Right atrium auricular region (tissue), 2 donors: ENCODE results near the gene JHY. TPM values are rescaled to one million over a fixed set of nuclear protein-coding genes. Genes with fewer than 3 reads are reported as not detected.

Experiments used
- DNase-seq: peaks from one replicate; pipeline ENCODE4 v3.0.0-alpha.2; 2019; ENCODE audit warnings: low spot score
- H3K27ac ChIP-seq, 2 donors: fragments of 200-600 bp; sonication (generic); 1 replicate in 1 of 2; 2 replicates in 1 of 2; pipeline ENCODE4 v1.5.1; 2016 to 2019
- H3K27me3 ChIP-seq, 2 donors: fragments of 200-600 bp; sonication (generic); one replicate each; pipeline versions ENCODE4 v1.5.1 to v1.6.0; 2017 to 2019
- H3K36me3 ChIP-seq: fragments of 200-600 bp; sonication (generic); one replicate; pipeline ENCODE4 v1.5.1; 2016
- H3K4me1 ChIP-seq, 2 donors: fragments of 200-600 bp; sonication (generic); one replicate each; pipeline versions ENCODE4 v1.5.1 to v1.6.0; 2017 to 2019
- H3K4me3 ChIP-seq, 2 donors: fragments of 200-600 bp; sonication (generic); 1 replicate in 1 of 2; 2 replicates in 1 of 2; pipeline ENCODE4 v1.5.1; 2017 to 2019; ENCODE audit warnings: mild to moderate bottlenecking in 1 of 2, moderate library complexity in 1 of 2
- H3K9me3 ChIP-seq, 2 donors: fragments of 200-600 bp; sonication (generic); one replicate each; pipeline ENCODE4 v1.5.1; 2019
- total RNA-seq, 2 donors: library from RNA; depleted of rRNA; stranded (reverse); fragments of >200 nt; gene quantifications; one replicate each; pipeline ENCODE4 v1.1.0, GENCODE V29; 2016
- TF ChIP-seq, protein P1 (sequence below), 2 donors: fragments of 200-600 bp; sonication (generic); IDR thresholded peaks; one replicate each; pipeline ENCODE4 v1.5.1; 2019; ENCODE audit warnings: antibody characterized with exemption in 2 of 2

JHY gene
- total RNA-seq, 2 donors from 2014 or later = 3.5 TPM

DNA sequence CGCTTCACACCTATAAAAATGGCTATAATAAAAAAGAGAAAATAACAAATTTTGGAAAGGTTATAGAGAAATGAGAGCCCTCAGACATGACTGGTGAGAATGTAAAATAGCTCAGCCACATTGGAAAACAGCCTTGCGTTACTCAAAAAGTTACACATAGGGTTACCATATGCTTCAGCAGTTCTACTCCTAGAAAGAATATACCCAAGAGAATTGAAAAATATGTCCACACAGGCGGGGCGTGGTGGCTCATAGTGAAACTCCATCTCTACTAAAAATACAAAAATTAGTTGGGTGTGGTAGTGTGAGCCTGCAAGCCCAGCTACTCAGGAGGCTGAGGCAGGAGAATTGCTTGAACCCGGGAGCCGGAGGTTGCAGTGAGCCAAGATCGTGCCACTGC lies 7.6 kb upstream of the JHY start:
- TF ChIP-seq, protein P1, sequence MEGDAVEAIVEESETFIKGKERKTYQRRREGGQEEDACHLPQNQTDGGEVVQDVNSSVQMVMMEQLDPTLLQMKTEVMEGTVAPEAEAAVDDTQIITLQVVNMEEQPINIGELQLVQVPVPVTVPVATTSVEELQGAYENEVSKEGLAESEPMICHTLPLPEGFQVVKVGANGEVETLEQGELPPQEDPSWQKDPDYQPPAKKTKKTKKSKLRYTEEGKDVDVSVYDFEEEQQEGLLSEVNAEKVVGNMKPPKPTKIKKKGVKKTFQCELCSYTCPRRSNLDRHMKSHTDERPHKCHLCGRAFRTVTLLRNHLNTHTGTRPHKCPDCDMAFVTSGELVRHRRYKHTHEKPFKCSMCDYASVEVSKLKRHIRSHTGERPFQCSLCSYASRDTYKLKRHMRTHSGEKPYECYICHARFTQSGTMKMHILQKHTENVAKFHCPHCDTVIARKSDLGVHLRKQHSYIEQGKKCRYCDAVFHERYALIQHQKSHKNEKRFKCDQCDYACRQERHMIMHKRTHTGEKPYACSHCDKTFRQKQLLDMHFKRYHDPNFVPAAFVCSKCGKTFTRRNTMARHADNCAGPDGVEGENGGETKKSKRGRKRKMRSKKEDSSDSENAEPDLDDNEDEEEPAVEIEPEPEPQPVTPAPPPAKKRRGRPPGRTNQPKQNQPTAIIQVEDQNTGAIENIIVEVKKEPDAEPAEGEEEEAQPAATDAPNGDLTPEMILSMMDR (IDR thresholded peaks at IDR 0.05) = no peak
- no peaks in the 10 kb centered on the region for H3K4me1 ChIP-seq
- H3K36me3 ChIP-seq = no peaks in the 10 kb centered on the region
- H3K27ac ChIP-seq = no peak overlapping the region
- no peaks in the 10 kb centered on the region for H3K9me3 ChIP-seq
- no peak for DNase-seq
- H3K4me3 ChIP-seq = no peak overlapping the region
- H3K27me3 ChIP-seq = no peaks in the 10 kb centered on the region

DNA sequence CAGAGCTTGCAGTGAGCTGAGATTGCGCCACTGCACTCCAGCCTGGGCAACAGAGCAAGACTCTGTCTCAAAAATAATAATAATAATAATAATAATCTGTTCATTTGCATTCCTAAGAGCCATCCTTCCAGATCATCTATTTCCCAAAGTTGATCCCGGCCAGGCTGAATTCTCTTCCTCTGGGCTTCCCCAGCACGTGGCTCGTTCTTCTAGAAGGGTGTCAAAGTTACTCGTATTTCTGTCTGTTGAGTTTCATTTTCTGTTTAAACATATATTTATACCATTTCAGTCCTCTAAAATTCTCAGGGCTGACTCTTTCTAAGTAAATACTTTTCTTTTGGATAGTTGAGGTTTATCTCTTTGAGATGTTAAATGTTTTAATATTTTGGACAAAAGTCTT lies 4.8 kb upstream of the JHY start:
- DNase-seq = no peak
- Histone ChIP-seq H3K4me1 (peaks cover 0 to 4% of the 10 kb centered on the region in 2 donors), H3K27ac (no peak overlapping the region), H3K36me3 (no peaks in the 10 kb centered on the region), H3K27me3 (no peaks in the 10 kb centered on the region), H3K4me3 (no peak overlapping the region), H3K9me3 (no peaks in the 10 kb centered on the region)
- TF ChIP-seq, protein P1 (IDR thresholded peaks at IDR 0.05) = no peak

DNA sequence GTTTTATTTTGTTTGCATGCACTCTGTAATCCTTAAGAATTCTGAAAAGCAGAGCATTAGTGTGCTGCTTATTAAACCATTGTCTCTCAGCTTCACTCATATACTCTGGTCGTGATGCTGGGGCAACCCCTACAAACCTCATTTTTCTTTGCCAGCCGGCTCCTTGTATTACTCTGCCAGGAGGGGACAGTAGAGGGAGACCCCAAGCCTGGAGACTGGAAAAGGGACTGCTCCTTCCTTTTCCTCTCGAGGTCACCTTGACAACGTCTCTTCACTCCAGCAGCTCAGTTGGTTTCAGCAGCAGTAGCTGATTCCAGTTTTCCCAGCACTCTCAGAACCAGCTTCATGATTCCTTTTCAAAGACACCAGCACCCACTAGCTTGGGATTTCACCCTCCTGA lies 2.8 kb upstream of the JHY start:
- Histone ChIP-seq H3K27me3 (no peaks in the 10 kb centered on the region), H3K9me3 (no peaks in the 10 kb centered on the region), H3K36me3 (no peaks in the 10 kb centered on the region), H3K4me3 (no peak overlapping the region), H3K4me1 (peaks cover 0 to 10% of the 10 kb centered on the region in 2 donors), H3K27ac (no peak overlapping the region)
- no peak for DNase-seq
- TF ChIP-seq, protein P1 (IDR thresholded peaks at IDR 0.05) = no peak

DNA sequence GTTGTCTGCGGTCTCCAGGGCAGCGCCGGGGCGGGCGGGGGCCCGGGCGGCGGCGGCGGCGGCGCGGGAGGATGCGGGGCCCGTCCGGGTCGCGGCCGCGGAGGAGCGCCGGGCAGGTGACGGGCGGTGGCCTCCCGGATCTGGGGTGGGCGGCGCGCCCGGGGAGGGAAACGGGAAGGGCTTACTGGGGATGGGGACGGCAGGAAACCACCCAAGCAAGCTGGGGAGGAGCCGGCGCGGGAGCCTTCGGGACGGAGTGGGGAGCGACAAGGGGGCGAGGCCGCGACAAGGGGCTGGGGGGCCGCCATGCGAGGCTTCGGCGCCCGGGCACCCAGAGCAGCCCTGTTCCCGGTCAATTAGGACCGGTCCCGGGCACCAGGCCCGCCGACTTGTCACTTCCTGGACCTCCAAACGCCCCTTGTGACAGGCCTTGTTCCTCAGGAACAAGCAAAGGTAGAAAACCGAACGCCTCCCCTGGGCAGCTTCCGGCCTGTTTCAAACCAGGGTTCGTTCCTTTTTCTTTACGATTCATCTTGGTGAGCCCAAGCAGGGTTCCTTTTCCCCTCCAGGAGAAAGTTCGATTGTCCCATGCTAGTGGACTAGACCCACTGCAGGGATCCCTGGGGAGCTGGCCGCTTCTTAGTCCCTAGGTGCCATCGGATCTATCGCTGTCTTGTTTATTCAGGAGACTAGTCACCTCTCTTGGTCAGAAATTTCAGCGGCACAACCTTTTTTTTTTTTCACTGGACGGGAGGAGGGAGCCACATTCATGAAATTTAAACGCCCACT lies 492 bp downstream of the JHY start:
- H3K4me1 ChIP-seq = peaks cover 0 to 10% of the 10 kb centered on the region in 2 donors
- H3K27ac ChIP-seq = peak overlapping the region; percentile 76 to 78
- H3K36me3 ChIP-seq = no peaks in the 10 kb centered on the region
- TF ChIP-seq, protein P1 (IDR thresholded peaks at IDR 0.05) = no peak
- H3K9me3 ChIP-seq = no peaks in the 10 kb centered on the region
- H3K27me3 ChIP-seq = no peaks in the 10 kb centered on the region
- peak overlapping the region; percentile 64 to 75 for H3K4me3 ChIP-seq
- no peak for DNase-seq

DNA sequence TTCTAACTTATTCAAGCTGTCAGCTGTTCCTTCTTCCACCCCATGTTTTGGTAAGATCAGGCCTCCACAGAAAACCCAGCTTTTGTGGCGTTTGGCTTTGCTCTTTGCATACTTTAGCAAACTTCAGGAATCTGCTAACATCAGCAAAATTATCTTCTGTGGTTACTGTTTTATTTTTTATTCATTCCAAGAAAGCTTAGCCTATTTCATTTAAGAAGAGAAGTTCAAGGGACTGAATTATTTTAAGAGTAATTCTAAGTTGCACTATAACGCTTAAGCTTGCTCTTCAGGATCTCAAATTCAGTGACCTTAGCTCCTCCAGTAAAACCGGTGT lies 1.1 kb downstream of the JHY start:
- no peak for DNase-seq
- TF ChIP-seq, protein P1 (IDR thresholded peaks at IDR 0.05) = no peak
- Histone ChIP-seq H3K4me1 (peaks cover 0 to 10% of the 10 kb centered on the region in 2 donors), H3K27ac (peak overlapping the region; percentile 76 to 78), H3K36me3 (no peaks in the 10 kb centered on the region), H3K9me3 (no peaks in the 10 kb centered on the region), H3K27me3 (no peaks in the 10 kb centered on the region), H3K4me3 (peak overlapping the region; percentile 64 to 75)

DNA sequence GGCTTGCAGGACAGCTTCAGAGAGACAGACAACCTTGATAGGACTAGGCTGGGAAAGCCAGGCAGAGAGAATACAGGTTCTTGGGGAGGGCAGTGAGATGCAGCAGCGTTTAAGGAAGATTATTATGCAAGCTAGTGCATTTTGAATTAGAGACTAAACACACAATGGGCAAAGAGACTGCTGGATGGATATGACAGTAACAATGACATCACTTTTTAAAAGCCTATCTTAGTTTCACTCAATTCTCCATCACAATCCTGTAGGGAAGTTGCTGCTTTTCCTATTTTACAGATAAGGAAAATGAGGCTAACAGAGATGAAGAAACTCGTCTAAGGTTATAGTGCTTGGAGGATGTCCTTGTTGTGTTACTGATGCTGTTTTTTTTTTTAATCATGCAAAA lies 5.6 kb downstream of the JHY start:
- Histone ChIP-seq H3K36me3 (no peaks in the 10 kb centered on the region), H3K9me3 (no peaks in the 10 kb centered on the region), H3K27me3 (no peaks in the 10 kb centered on the region), H3K27ac (no peak overlapping the region), H3K4me1 (peaks cover 0 to 5% of the 10 kb centered on the region in 2 donors), H3K4me3 (no peak overlapping the region)
- TF ChIP-seq, protein P1 (IDR thresholded peaks at IDR 0.05) = no peak
- no peak for DNase-seq
